BLaER1 (cell line): ENCODE results near the gene GPR55.

Experiments
- H3K27ac ChIP-seq: shearing (Covaris generic); formaldehyde crosslinking; 2 replicates; pipeline ENCODE4 v1.8.1; 2022
- H3K27me3 ChIP-seq: shearing (Covaris generic); formaldehyde crosslinking; 2 replicates; pipeline ENCODE4 v1.8.1; 2022
- H3K36me3 ChIP-seq: shearing (Covaris generic); formaldehyde crosslinking; 2 replicates; pipeline ENCODE4 v1.8.1; 2022
- H3K4me1 ChIP-seq: shearing (Covaris generic); formaldehyde crosslinking; 2 replicates; pipeline ENCODE4 v1.8.1; 2022
- H3K4me2 ChIP-seq: shearing (Covaris generic); formaldehyde crosslinking; 2 replicates; pipeline ENCODE4 v1.8.1; 2022
- H3K4me3 ChIP-seq: shearing (Covaris generic); formaldehyde crosslinking; 2 replicates; pipeline ENCODE4 v1.8.1; 2022
- H3K9ac ChIP-seq: shearing (Covaris generic); formaldehyde crosslinking; 2 replicates; pipeline ENCODE4 v1.8.1; 2022
- H3K9me3 ChIP-seq: shearing (Covaris generic); formaldehyde crosslinking; 2 replicates; pipeline ENCODE4 v1.8.1; 2022
- H4K20me1 ChIP-seq: shearing (Covaris generic); formaldehyde crosslinking; 2 replicates; pipeline ENCODE4 v1.8.1; 2022
- Cebpa-rat ChIP-seq: shearing (Covaris generic); IDR thresholded peaks from 2 replicates; pipeline ENCODE4 v1.8.1; 2022

The GPR55 gene

GRCh38 chr2:230960026-230960425 lies 35.0 kb upstream of the GPR55 start:
- H3K36me3 ChIP-seq, result no peaks in the 10 kb centered on the region
- no peak overlapping the region for H3K9ac ChIP-seq
- no peak for TF ChIP-seq Cebpa-rat
- peaks cover 26% of the 10 kb centered on the region for H3K27me3 ChIP-seq
- H3K9me3 ChIP-seq, result peaks cover 26% of the 10 kb centered on the region
- H3K27ac ChIP-seq, result no peak overlapping the region
- H3K4me3 ChIP-seq, result no peak overlapping the region
- no peaks in the 10 kb centered on the region for H4K20me1 ChIP-seq
- H3K4me2 ChIP-seq, result no peak overlapping the region
- H3K4me1 ChIP-seq, result no peaks in the 10 kb centered on the region

GRCh38 chr2:230958820-230959756 lies 34.0 kb upstream of the GPR55 start:
- Histone ChIP-seq H3K9ac (no peak overlapping the region), H3K36me3 (no peaks in the 10 kb centered on the region)

GRCh38 chr2:230957756-230958391 lies 32.8 kb upstream of the GPR55 start:
- Histone ChIP-seq H3K27ac (no peak overlapping the region), H3K9me3 (peaks cover 10% of the 10 kb centered on the region; the same call in 1 of the 2 replicates), H3K4me1 (peaks cover 21% of the 10 kb centered on the region), H3K27me3 (peaks cover 26% of the 10 kb centered on the region), H3K4me3 (no peak overlapping the region), H3K36me3 (no peaks in the 10 kb centered on the region), H4K20me1 (no peaks in the 10 kb centered on the region), H3K4me2 (no peak overlapping the region), H3K9ac (no peak overlapping the region)
- no peak for TF ChIP-seq Cebpa-rat

More at GRCh38 chr2:230958820-230959756, 34.0 kb upstream of the GPR55 start:
- Histone ChIP-seq H3K4me3 (no peak overlapping the region), H3K4me2 (no peak overlapping the region), H3K27ac (no peak overlapping the region), H3K4me1 (peaks cover 9% of the 10 kb centered on the region), H4K20me1 (no peaks in the 10 kb centered on the region), H3K27me3 (peaks cover 26% of the 10 kb centered on the region), H3K9me3 (peaks cover 19% of the 10 kb centered on the region)
- no peak for TF ChIP-seq Cebpa-rat

GRCh38 chr2:230956827-230957755 lies 32.0 kb upstream of the GPR55 start:
- Histone ChIP-seq H4K20me1 (no peaks in the 10 kb centered on the region), H3K27me3 (peaks cover 26% of the 10 kb centered on the region), H3K4me3 (no peak overlapping the region), H3K36me3 (no peaks in the 10 kb centered on the region), H3K4me1 (peaks cover 29% of the 10 kb centered on the region), H3K27ac (no peak overlapping the region), H3K9me3 (peaks cover 4% of the 10 kb centered on the region; the same call in 1 of the 2 replicates), H3K4me2 (no peak overlapping the region), H3K9ac (no peak overlapping the region)
- no peak for TF ChIP-seq Cebpa-rat

GRCh38 chr2:230955163-230955737 lies 30.2 kb upstream of the GPR55 start:
- Histone ChIP-seq H3K27me3 (peaks cover 26% of the 10 kb centered on the region), H3K9ac (no peak overlapping the region), H3K4me3 (no peak overlapping the region), H3K27ac (no peak overlapping the region), H3K9me3 (peaks cover 4% of the 10 kb centered on the region; the same call in 1 of the 2 replicates), H3K4me1 (peaks cover 32% of the 10 kb centered on the region), H3K4me2 (peak overlapping the region; percentile 78; the same call in 1 of the 2 replicates), H3K36me3 (no peaks in the 10 kb centered on the region), H4K20me1 (no peaks in the 10 kb centered on the region)
- no peak for TF ChIP-seq Cebpa-rat

- Histone ChIP-seq H3K27me3 (peaks cover 26% of the 10 kb centered on the region), H3K4me1 (peaks cover 32% of the 10 kb centered on the region)
Measured at GRCh38 chr2:230954746-230955145, 29.7 kb upstream of the GPR55 start.

GRCh38 chr2:230953845-230954244 lies 28.8 kb upstream of the GPR55 start:
- no peak overlapping the region for H3K9ac ChIP-seq
- H3K27me3 ChIP-seq, result peaks cover 26% of the 10 kb centered on the region
- H3K4me3 ChIP-seq, result no peak overlapping the region
- H3K27ac ChIP-seq, result no peak overlapping the region
- H3K9me3 ChIP-seq, result peaks cover 4% of the 10 kb centered on the region; the same call in 1 of the 2 replicates
- peak overlapping the region; percentile 78 for H3K4me2 ChIP-seq
- H3K4me1 ChIP-seq, result peaks cover 32% of the 10 kb centered on the region
- TF ChIP-seq Cebpa-rat, result peak; percentile 50; the same call in 1 of the 2 replicates
- H4K20me1 ChIP-seq, result no peaks in the 10 kb centered on the region
- H3K36me3 ChIP-seq, result no peaks in the 10 kb centered on the region

More at GRCh38 chr2:230954746-230955145, 29.7 kb upstream of the GPR55 start:
- H3K27ac ChIP-seq, result no peak overlapping the region
- H3K9me3 ChIP-seq, result peaks cover 4% of the 10 kb centered on the region; the same call in 1 of the 2 replicates
- H4K20me1 ChIP-seq, result no peaks in the 10 kb centered on the region
- H3K4me2 ChIP-seq, result peak overlapping the region; percentile 78
- no peak overlapping the region for H3K4me3 ChIP-seq
- no peaks in the 10 kb centered on the region for H3K36me3 ChIP-seq
- no peak for TF ChIP-seq Cebpa-rat
- H3K9ac ChIP-seq, result no peak overlapping the region

GRCh38 chr2:230952226-230952956 lies 27.3 kb upstream of the GPR55 start:
- peaks cover 40% of the 10 kb centered on the region for H3K4me1 ChIP-seq
- TF ChIP-seq Cebpa-rat, result no peak
- no peak overlapping the region for H3K4me3 ChIP-seq

More at GRCh38 chr2:230952226-230952956, 27.3 kb upstream of the GPR55 start:
- peaks cover 2% of the 10 kb centered on the region; the same call in 1 of the 2 replicates for H3K9me3 ChIP-seq
- no peaks in the 10 kb centered on the region for H3K36me3 ChIP-seq
- H3K9ac ChIP-seq, result no peak overlapping the region
- no peak overlapping the region for H3K27ac ChIP-seq
- no peaks in the 10 kb centered on the region for H4K20me1 ChIP-seq
- H3K4me2 ChIP-seq, result peak overlapping the region; percentile 78
- H3K27me3 ChIP-seq, result peaks cover 12% of the 10 kb centered on the region
